Endothelial cell of umbilical vein (primary cell): Measurements from ENCODE around the gene CSNK2B. TPM values are rescaled to one million over a fixed set of nuclear protein-coding genes. Genes with fewer than 3 reads are reported as not detected.
A peak's percentile ranks its signal among the peaks of the same experiment; 100 is the strongest.

ENCODE experiments used
- Bru-seq: library from RNA; stranded (reverse); fragments of 400-500 nt; gene quantifications from one replicate; lab custom pipeline; 2021; lab: Mats Ljungman, UMichigan
- BruChase-seq, 2 experiments: library from RNA; stranded (reverse); fragments of 400-500 nt; gene quantifications; one replicate each; lab custom pipeline; 2021; lab: Mats Ljungman, UMichigan
- BruUV-seq: library from RNA; stranded (reverse); fragments of 400-500 nt; replicated peaks from 2 replicates; lab custom pipeline; 2021; lab: Mats Ljungman, UMichigan
- CTCF ChIA-PET: fragments of 300-600, 350-600 bp; sonication (Branson Sonifier 250); formaldehyde crosslinking; loops from one replicate; lab custom pipeline; 2021; ENCODE audit warnings: antibody characterized with exemption, inconsistent platforms; lab: Charles Lee
- POLR2A ChIA-PET: fragments of 300-600, 350-600 bp; sonication (Branson Sonifier 250); formaldehyde crosslinking; loops from one replicate; lab custom pipeline; 2021; ENCODE audit warnings: antibody characterized with exemption, inconsistent platforms; lab: Charles Lee
- DNase-seq: peaks from one replicate; pipeline ENCODE4 v3.0.0-alpha.2; 2011; ENCODE audit warnings: low read depth, low spot score
- FAIRE-seq: peaks from 2 replicates; lab custom pipeline; 2011; peaks lifted over from hg19 to GRCh38; lab: Jason Lieb, UNC
- H2AFZ ChIP-seq: 2 replicates; pipeline ENCODE4 v1.6.0; 2012; ENCODE audit warnings: low read depth, low read length, control low read depth, inconsistent platforms
- H3K27ac ChIP-seq: 2 replicates; pipeline ENCODE4 v1.5.1; 2011; ENCODE audit warnings: low read depth, mild to moderate bottlenecking, control low read depth, low read length, moderate library complexity; ENCODE audit not compliant: insufficient read depth
- H3K27me3 ChIP-seq, 2 experiments: 2 replicates each; pipeline versions ENCODE4 v1.6.0 to v1.6.1; 2011; ENCODE audit warnings: low read length in 2 of 2, mixed read lengths in 1 of 2; ENCODE audit not compliant: control insufficient read depth in 2 of 2, insufficient read depth in 2 of 2
- H3K36me3 ChIP-seq, 2 experiments: 2 replicates in 1 of 2; 3 replicates in 1 of 2; pipeline ENCODE4 v1.5.1; 2011; ENCODE audit warnings: low read length in 2 of 2, mild to moderate bottlenecking in 1 of 2, moderate library complexity in 1 of 2; ENCODE audit not compliant: control insufficient read depth in 2 of 2, insufficient read depth in 2 of 2; ENCODE audit errors: extremely low read depth in 1 of 2
- H3K4me1 ChIP-seq: 3 replicates; pipeline ENCODE4 v1.5.1; 2011; ENCODE audit warnings: mild to moderate bottlenecking, low read length; ENCODE audit not compliant: control insufficient read depth, insufficient read depth; ENCODE audit errors: extremely low read depth
- H3K4me2 ChIP-seq: 2 replicates; pipeline ENCODE4 v1.6.1; 2011; ENCODE audit warnings: low read length, control low read depth, mixed read lengths; ENCODE audit not compliant: insufficient read depth
- H3K4me3 ChIP-seq, 3 experiments: fragments of 200-600 bp in 1 of 3; sonication (generic), shearing (Covaris generic) in 1 of 3; replicated peaks in 1 of 3; 2 replicates each; pipeline ENCODE4 v1.5.1; 2011 to 2016; ENCODE audit warnings: control low read depth in 3 of 3, low read length in 3 of 3, mild to moderate bottlenecking in 2 of 3, inconsistent platforms in 1 of 3, low read depth in 1 of 3, moderate library complexity in 1 of 3; ENCODE audit not compliant: insufficient read depth in 1 of 3
- H3K79me2 ChIP-seq: 2 replicates; pipeline ENCODE4 v1.6.0; 2012; ENCODE audit warnings: low read length, inconsistent platforms; ENCODE audit not compliant: control insufficient read depth, insufficient read depth
- H3K9ac ChIP-seq: replicated peaks from 2 replicates; pipeline ENCODE3; 2011; ENCODE audit warnings: low read length, control low read depth; ENCODE audit not compliant: insufficient read depth; ENCODE audit errors: extremely low read depth
- H3K9me1 ChIP-seq: replicated peaks from 3 replicates; pipeline ENCODE4 v1.6.0; 2011; ENCODE audit warnings: mild to moderate bottlenecking, low read length; ENCODE audit not compliant: control insufficient read depth, insufficient read depth; ENCODE audit errors: extremely low read depth
- H3K9me3 ChIP-seq: replicated peaks from 2 replicates; pipeline ENCODE4 v1.5.1; 2012; ENCODE audit warnings: low read length, inconsistent platforms; ENCODE audit not compliant: control insufficient read depth, insufficient read depth
- H4K20me1 ChIP-seq: replicated peaks from 2 replicates; pipeline ENCODE3; 2011; ENCODE audit warnings: mild to moderate bottlenecking, low read length; ENCODE audit not compliant: control insufficient read depth, insufficient read depth; ENCODE audit errors: extremely low read depth
- CTCF ChIP-seq, 2 donors: IDR thresholded peaks; 1 replicate in 1 of 2; 2 replicates in 1 of 2; pipeline ENCODE4 v1.5.1; 2011; ENCODE audit warnings: low read length in 2 of 2, mild to moderate bottlenecking in 2 of 2, moderate library complexity in 2 of 2, control low read depth in 1 of 2, inconsistent platforms in 1 of 2, low read depth in 1 of 2; ENCODE audit not compliant: insufficient read depth in 1 of 2; ENCODE audit errors: extremely low read depth in 1 of 2
- FOS ChIP-seq: IDR thresholded peaks from 2 replicates; pipeline ENCODE4 v1.6.1; 2011; ENCODE audit warnings: mild to moderate bottlenecking, low read length, moderate library complexity, borderline replicate concordance; ENCODE audit not compliant: insufficient read depth
- JUN ChIP-seq: IDR thresholded peaks from 2 replicates; pipeline ENCODE4 v1.6.1; 2011; ENCODE audit warnings: borderline replicate concordance, low read depth; ENCODE audit not compliant: insufficient read length, insufficient read depth
- MAX ChIP-seq: IDR thresholded peaks from 2 replicates; pipeline ENCODE4 v1.6.1; 2011; ENCODE audit not compliant: insufficient read depth, insufficient read length
- MYC ChIP-seq: IDR thresholded peaks from one replicate; pipeline ENCODE4 v1.6.1; 2011; ENCODE audit warnings: mild to moderate bottlenecking, low read depth, low read length
- POLR2A ChIP-seq: IDR thresholded peaks from 2 replicates; pipeline ENCODE4 v1.6.1; 2012; ENCODE audit warnings: low read depth, mild to moderate bottlenecking, control low read depth, low read length
- POLR2AphosphoS5 ChIP-seq: IDR thresholded peaks from 2 replicates; pipeline ENCODE4 v1.6.1; 2012; ENCODE audit warnings: low read depth, mild to moderate bottlenecking, control low read depth, low read length, moderate library complexity; ENCODE audit not compliant: insufficient read depth
- dilution Hi-C: fragments of 300-500 bp; cut with MboI; formaldehyde crosslinking; loops from one replicate; pipeline ENCODE4 v1.15.0; 2019; ENCODE audit warnings: low sequenced_read_pairs; ENCODE audit not compliant: extremely low pct_ligation_motif_present
- intact Hi-C: fragments of 100-400 bp; cut with micrococcal nuclease; formaldehyde crosslinking; loops from one replicate; pipeline ENCODE4 v1.10.0; 2022
- long read RNA-seq: library from polyadenylated mRNA; stranded (forward); transcript quantifications from one replicate; pipeline ENCODE4 v2.0.0, GENCODE V29; 2021
- polyA minus RNA-seq, 3 experiments: library from RNA; depleted of rRNA, polyadenylated mRNA; stranded (reverse); fragments of >200 nt; gene quantifications; 1 replicate in 1 of 3; 2 replicates in 2 of 3; pipeline ENCODE4 v1.2.3, GENCODE V29; 2011
- polyA plus RNA-seq, 4 experiments: library from polyadenylated mRNA; depleted of rRNA in 3 of 4; stranded (reverse) in 3 of 4; unstranded in 1 of 4; fragments of >200 nt; gene quantifications; 2 replicates each; pipeline versions ENCODE4 v1.2.1 to v1.2.3, GENCODE V29; 2011 to 2012; ENCODE audit warnings: missing spikeins in 1 of 4
- total RNA-seq: library from RNA; stranded (reverse); gene quantifications from 2 replicates; pipeline ENCODE4 v1.2.3, GENCODE V29; 2021

The CSNK2B gene
- total RNA-seq (206 and 214 TPM in 2 replicates), polyA plus RNA-seq (159 and 160 TPM in 2 replicates), polyA minus RNA-seq (113 and 119 TPM in 2 replicates), Bru-seq, nascent RNA (percentile 59 among the genes with signal in this experiment), BruChase-seq, experiment 1, labeled RNA remaining after a 6-hour chase (percentile 89 among the genes with signal in this experiment), BruChase-seq, experiment 2, labeled RNA remaining after a 2-hour chase (percentile 75 among the genes with signal in this experiment)
- polyA plus RNA-seq (2011; cell fraction: cytosol; rRNA removed), result 125 and 156 TPM in 2 replicates
- polyA plus RNA-seq (2011; cell fraction: nucleus; rRNA removed), result 244 and 270 TPM in 2 replicates
- polyA plus RNA-seq (2012), result 223 and 277 TPM in 2 replicates
- polyA minus RNA-seq (2011; cell fraction: cytosol; rRNA and poly(A)+ RNA removed), result 83.8 TPM
- polyA minus RNA-seq (2011; cell fraction: nucleus; rRNA and poly(A)+ RNA removed), result 54.0 and 68.9 TPM in 2 replicates
- long read RNA-seq, transcript CSNK2B-203 (7 exons, 948 nt), result major isoform, 261 of 290 reads
- long read RNA-seq, partial matches to known transcripts, result 15 of 290 reads
- long read RNA-seq, other reads (novel, unspliced or antisense), result 10 of 290 reads

- CTCF ChIA-PET, result interaction anchor here (1.3 to 1.7 kb wide), 2 partner anchors 26 to 141 kb away, joined by 4 read pairs; partner anchors contain the start of gene LSM2
Observed at GRCh38 chr6:31665501-31666336, at the start of gene CSNK2B. TSS of gene CSNK2B (plus strand) at chr6:31666080. CDS start at chr6:31666832, 752 bp downstream.

More at GRCh38 chr6:31665501-31666336, at the start of gene CSNK2B:
- Histone ChIP-seq H4K20me1 (no peaks in the 10 kb centered on the region), H3K4me1 (peaks cover 28% of the 10 kb centered on the region), H3K9ac (peak within 1 kb of the TSS; percentile 79), H3K4me3 (peak within 1 kb of the TSS; percentile 70 to 94 (median 72)), H3K27ac (peak within 1 kb of the TSS; percentile 77), H3K36me3 (peaks cover 21 to 24% of the 10 kb centered on the region in 2 experiments), H2AFZ (peak within 1 kb of the TSS; percentile 60), H3K4me2 (peak within 1 kb of the TSS; percentile 86), H3K9me1 (no peaks in the 10 kb centered on the region), H3K79me2 (peaks cover 32% of the 10 kb centered on the region), H3K27me3 (no peaks in the 10 kb centered on the region), H3K9me3 (no peaks in the 10 kb centered on the region)
- dilution Hi-C loops (no loop called here), intact Hi-C loops (loop anchor here (1.0 to 10.0 kb wide), 7 partner anchors 13 to 529 kb away; partner anchors contain the start of genes ATP6V1G2, BAG6, GPSM3 and LY6G5C)
- DNase-seq (peak; percentile 97), FAIRE-seq (peak; percentile 99)
- TF ChIP-seq CTCF (IDR thresholded peaks at IDR 0.05; ENCODE audit: extremely low read depth in 1 of 2, insufficient read depth in 1 of 2, low read depth in 1 of 2, low read length in 2 of 2) (peak in 1 of 2 donors; percentile 13), MYC (no peak), JUN (no peak), MAX (no peak), FOS (no peak), POLR2A (peak; percentile 54), POLR2AphosphoS5 (peak; percentile 80)
- POLR2A ChIA-PET, result interaction anchor here (0.6 to 1.2 kb wide), 6 partner anchors 13 to 162 kb away, joined by 3 to 5 read pairs (median 4); partner anchors contain the start of genes ABHD16A, BAG6, HSPA1B and NFKBIL1
- no TSS peak for BruUV-seq
